Ascending aorta (tissue), 2 donors: ENCODE measurements around the gene ARHGEF7. TPM values are rescaled to one million over a fixed set of nuclear protein-coding genes. Genes with fewer than 3 reads are reported as not detected.
A peak's percentile ranks its signal among the peaks of the same experiment; 100 is the strongest.

Experiments
- DNase-seq, 2 donors: peaks; one replicate each; pipeline ENCODE4 v3.0.0-alpha.2; 2019; ENCODE audit warnings: low spot score in 2 of 2
- H3K27ac ChIP-seq, 2 donors: fragments of 200-600 bp; sonication (generic); one replicate each; pipeline ENCODE4 v1.5.1; 2016 to 2017; ENCODE audit warnings: mild to moderate bottlenecking in 1 of 2
- H3K27me3 ChIP-seq: fragments of 200-600 bp; sonication (generic); one replicate; pipeline ENCODE4 v1.5.1; 2017
- H3K36me3 ChIP-seq, 2 donors: fragments of 200-600 bp; sonication (generic); one replicate each; pipeline ENCODE4 v1.5.1; 2016
- H3K4me1 ChIP-seq, 2 donors: fragments of 200-600 bp; sonication (generic); one replicate each; pipeline ENCODE4 v1.5.1; 2016 to 2017; ENCODE audit warnings: mild to moderate bottlenecking in 1 of 2
- H3K4me3 ChIP-seq, 2 donors: fragments of 200-600 bp; sonication (generic); one replicate each; pipeline ENCODE4 v1.5.1; 2016 to 2017; ENCODE audit warnings: mild to moderate bottlenecking in 1 of 2
- H3K9me3 ChIP-seq, 2 donors: fragments of 200-600 bp; sonication (generic); one replicate each; pipeline ENCODE4 v1.5.1; 2016
- CTCF ChIP-seq, 3 experiments: fragments of 200-600 bp in 2 of 3; fragments of 450-650 bp in 1 of 3; sonication (generic) in 2 of 3; IDR thresholded peaks; one replicate each; pipeline ENCODE4 v1.5.1; 2016 to 2019; ENCODE audit warnings: antibody characterized with exemption in 3 of 3, mild to moderate bottlenecking in 1 of 3, moderate library complexity in 1 of 3
- intact Hi-C: fragments of 100-400 bp; cut with DNase I; formaldehyde crosslinking; loops from one replicate; pipeline ENCODE4 v1.15.1; 2023
- total RNA-seq: library from RNA; depleted of rRNA; stranded (reverse); fragments of >200 nt; gene quantifications from one replicate; pipeline ENCODE4 v1.1.0, GENCODE V29; 2016

Gene ARHGEF7
- total RNA-seq, 1 donor from 2014 or later: 32.2 TPM

- no peak for TF ChIP-seq CTCF (IDR thresholded peaks at IDR 0.05)
- Histone ChIP-seq H3K9me3 (peaks cover 0 to 2% of the 10 kb centered on the region in 2 donors), H3K4me3 (no peak overlapping the region), H3K4me1 (peaks cover 0 to 2% of the 10 kb centered on the region in 2 donors), H3K27ac (no peak overlapping the region), H3K36me3 (peaks cover 0 to 7% of the 10 kb centered on the region in 2 donors), H3K27me3 (no peaks in the 10 kb centered on the region)
- peak in 1 of 2 donors; percentile 58 for DNase-seq
- intact Hi-C loops: no loop called here
Measured at GRCh38 chr13:111317571-111318345, 202.6 kb downstream of the ARHGEF7 start.

- peaks cover 0 to 6% of the 10 kb centered on the region in 2 donors for H3K36me3 ChIP-seq
- peak in 1 of 2 donors; percentile 53 for DNase-seq
- H3K27me3 ChIP-seq: no peaks in the 10 kb centered on the region
- peaks cover 0 to 2% of the 10 kb centered on the region in 2 donors for H3K4me1 ChIP-seq
- no peak overlapping the region for H3K4me3 ChIP-seq
- TF ChIP-seq CTCF (IDR thresholded peaks at IDR 0.05): no peak
- no peaks in the 10 kb centered on the region for H3K9me3 ChIP-seq
- intact Hi-C loops: no loop called here
- H3K27ac ChIP-seq: no peak overlapping the region
Measured at GRCh38 chr13:111318386-111318785, 203.3 kb downstream of the ARHGEF7 start.

GRCh38 chr13:111319521-111319920 is 204.4 kb downstream of the ARHGEF7 start:
- Histone ChIP-seq H3K4me1 (peaks cover 0 to 2% of the 10 kb centered on the region in 2 donors), H3K4me3 (no peak overlapping the region), H3K9me3 (no peaks in the 10 kb centered on the region), H3K36me3 (peaks cover 0 to 6% of the 10 kb centered on the region in 2 donors), H3K27ac (no peak overlapping the region), H3K27me3 (no peaks in the 10 kb centered on the region)
- DNase-seq: peak in 1 of 2 donors; percentile 41
- intact Hi-C loops: no loop called here
- TF ChIP-seq CTCF (IDR thresholded peaks at IDR 0.05): no peak

GRCh38 chr13:111319998-111320911 is 205.1 kb downstream of the ARHGEF7 start, which contains the start of gene TEX29:
Gene TEX29, plus strand, starts transcription at chr13:111320642. Its CDS starts 249 bp downstream, at chr13:111320891.
- Histone ChIP-seq H3K4me1 (peaks cover 0 to 2% of the 10 kb centered on the region in 2 donors), H3K27ac (no peak within 1 kb of the TSS), H3K27me3 (no peaks in the 10 kb centered on the region), H3K4me3 (no peak within 1 kb of the TSS), H3K9me3 (no peaks in the 10 kb centered on the region), H3K36me3 (peaks cover 0 to 6% of the 10 kb centered on the region in 2 donors)
- intact Hi-C loops: no loop called here
- no peak for TF ChIP-seq CTCF (IDR thresholded peaks at IDR 0.05)
- peak in 1 of 2 donors; percentile 50 for DNase-seq

GRCh38 chr13:111322001-111322915 is 207.1 kb downstream of the ARHGEF7 start:
- no peak for TF ChIP-seq CTCF (IDR thresholded peaks at IDR 0.05)
- DNase-seq: peak in 1 of 2 donors; percentile 52
- Histone ChIP-seq H3K4me3 (no peak overlapping the region), H3K9me3 (no peaks in the 10 kb centered on the region), H3K27me3 (no peaks in the 10 kb centered on the region), H3K4me1 (no peaks in the 10 kb centered on the region), H3K36me3 (peaks cover 0 to 6% of the 10 kb centered on the region in 2 donors), H3K27ac (no peak overlapping the region)
- intact Hi-C loops: no loop called here
